Hematopoietic multipotent progenitor cell treated with erythropoietin and hydrocortisone succinate and interleukin-3 and kit ligand, for 4 days (in vitro differentiated cells): ENCODE results near the gene ESR2.
"Not testable (repeated sequence)": the region's sequence is repeated elsewhere in the genome, so short reads cannot be mapped to it uniquely, and the experiment has no call there.

Experiments
- DNase-seq: peaks from one replicate; pipeline ENCODE4 v3.0.0-alpha.2; 2015

Gene ESR2

GRCh38 chr14:64195199-64195598 is 99.0 kb downstream of the ESR2 start:
- DNase-seq, result no peak

GRCh38 chr14:64194404-64194803 is 99.8 kb downstream of the ESR2 start:
- no peak for DNase-seq

GRCh38 chr14:64193821-64194220 is 100.3 kb downstream of the ESR2 start:
- no peak for DNase-seq

GRCh38 chr14:64191756-64192155 is 102.4 kb downstream of the ESR2 start:
- DNase-seq, result no peak

GRCh38 chr14:64190974-64191502 is 103.1 kb downstream of the ESR2 start:
- no peak for DNase-seq

- no peak for DNase-seq
Measured at GRCh38 chr14:64187331-64187730, 106.8 kb downstream of the ESR2 start.

GRCh38 chr14:64186231-64187129 is 107.7 kb downstream of the ESR2 start:
- DNase-seq, result no peak

- DNase-seq, result no peak
Measured at GRCh38 chr14:64185184-64185583, 109.0 kb downstream of the ESR2 start.

GRCh38 chr14:64184103-64184729 is 110.0 kb downstream of the ESR2 start:
- DNase-seq, result no peak

GRCh38 chr14:64182908-64183307 is 111.3 kb downstream of the ESR2 start:
- DNase-seq, result not testable (repeated sequence)

- DNase-seq, result no peak
Measured at GRCh38 chr14:64178814-64179213, 115.4 kb downstream of the ESR2 start.

GRCh38 chr14:64176330-64176729 is 117.8 kb downstream of the ESR2 start:
- no peak for DNase-seq

- DNase-seq, result no peak
Measured at GRCh38 chr14:64174922-64175782, 119.0 kb downstream of the ESR2 start.

GRCh38 chr14:64170181-64170580 is 124.0 kb downstream of the ESR2 start:
- no peak for DNase-seq

GRCh38 chr14:64159588-64159987 is 134.6 kb downstream of the ESR2 start:
- peak; percentile 19 for DNase-seq

- no peak for DNase-seq
Measured at GRCh38 chr14:64158608-64159007, 135.6 kb downstream of the ESR2 start.

- no peak for DNase-seq
Measured at GRCh38 chr14:64149921-64150320, 144.2 kb downstream of the ESR2 start.

GRCh38 chr14:64147126-64147790 is 146.9 kb downstream of the ESR2 start:
- DNase-seq, result no peak

- peak; percentile 53 for DNase-seq
Measured at GRCh38 chr14:64137657-64138290, 156.4 kb downstream of the ESR2 start.

GRCh38 chr14:64126548-64126947 is 167.6 kb downstream of the ESR2 start:
- DNase-seq, result no peak

GRCh38 chr14:64125270-64125669 is 168.9 kb downstream of the ESR2 start:
- no peak for DNase-seq

GRCh38 chr14:64123241-64123822 is 170.8 kb downstream of the ESR2 start:
- DNase-seq, result no peak
